NCI-H2227 treated with DMSO at 0.1 percent for 48 hours (cell line): ENCODE data around the gene SHMT2.

Experiments used
- DNase-seq: peaks from one replicate; lab custom pipeline; 2025; lab: John Stamatoyannopoulos, UW

Gene SHMT2

GRCh38 chr12:57229634-57230380 is at the start of gene SHMT2:
Gene SHMT2 (plus strand): TSS chr12:57229711. CDS start chr12:57229779, 68 bp downstream.
- DNase-seq: peak; percentile 92

GRCh38 chr12:57180321-57180989 is 49.1 kb upstream of the SHMT2 start:
- no peak for DNase-seq

GRCh38 chr12:57181072-57181471 is 48.4 kb upstream of the SHMT2 start:
- no peak for DNase-seq

GRCh38 chr12:57181561-57182155 is 47.9 kb upstream of the SHMT2 start:
- DNase-seq: no peak

- peak; percentile 38 for DNase-seq
Measured at GRCh38 chr12:57182918-57183575, 46.5 kb upstream of the SHMT2 start.

- no peak for DNase-seq
Measured at GRCh38 chr12:57183939-57184725, 45.4 kb upstream of the SHMT2 start.

GRCh38 chr12:57185403-57185802 is 44.1 kb upstream of the SHMT2 start:
- no peak for DNase-seq

- no peak for DNase-seq
Measured at GRCh38 chr12:57185906-57186508, 43.5 kb upstream of the SHMT2 start.

- no peak for DNase-seq
Measured at GRCh38 chr12:57187222-57188089, 42.1 kb upstream of the SHMT2 start.

- DNase-seq: no peak
Measured at GRCh38 chr12:57188090-57188425, 41.5 kb upstream of the SHMT2 start.

- DNase-seq: no peak
Measured at GRCh38 chr12:57190037-57190436, 39.5 kb upstream of the SHMT2 start.

- DNase-seq: no peak
Measured at GRCh38 chr12:57190821-57191220, 38.7 kb upstream of the SHMT2 start.

GRCh38 chr12:57191410-57191809 is 38.1 kb upstream of the SHMT2 start:
- DNase-seq: no peak

GRCh38 chr12:57192920-57193319 is 36.6 kb upstream of the SHMT2 start:
- DNase-seq: no peak

- DNase-seq: no peak
Measured at GRCh38 chr12:57193706-57194245, 35.7 kb upstream of the SHMT2 start.

GRCh38 chr12:57194253-57194652 is 35.3 kb upstream of the SHMT2 start:
- no peak for DNase-seq

- DNase-seq: no peak
Measured at GRCh38 chr12:57195186-57195585, 34.3 kb upstream of the SHMT2 start.

- no peak for DNase-seq
Measured at GRCh38 chr12:57195611-57196371, 33.7 kb upstream of the SHMT2 start.

- no peak for DNase-seq
Measured at GRCh38 chr12:57196439-57196838, 33.1 kb upstream of the SHMT2 start.

- DNase-seq: no peak
Measured at GRCh38 chr12:57196956-57197355, 32.6 kb upstream of the SHMT2 start.
